HepG2 (cell line): Measurements from ENCODE around the gene UPF3A. TPM values are rescaled to one million over a fixed set of nuclear protein-coding genes. Genes with fewer than 3 reads are reported as not detected.
A peak's percentile ranks its signal among the peaks of the same experiment; 100 is the strongest.

Source experiments
- EED ChIP-seq: sonication (generic); formaldehyde crosslinking; IDR thresholded peaks from 2 replicates; pipeline ENCODE4 v1.5.0; 2020; ENCODE audit warnings: mild to moderate bottlenecking, missing genetic modification reagents
- HNF4A ChIP-seq: sonication (generic); formaldehyde crosslinking; IDR thresholded peaks from 2 replicates; pipeline ENCODE4 v1.4.0; 2020; ENCODE audit warnings: missing genetic modification reagents
- RAD21 ChIP-seq: fragments of 450-650 bp; formaldehyde crosslinking; IDR thresholded peaks from 2 replicates; pipeline ENCODE4 v1.5.0; 2020; ENCODE audit warnings: mild to moderate bottlenecking
- STAT5B ChIP-seq: sonication (generic); formaldehyde crosslinking; IDR thresholded peaks from 2 replicates; pipeline ENCODE4 v1.4.0; 2020; ENCODE audit warnings: missing genetic modification reagents
- ZBTB10 ChIP-seq: sonication (generic); formaldehyde crosslinking; IDR thresholded peaks from 2 replicates; pipeline ENCODE4 v1.4.0; 2020; ENCODE audit warnings: missing genetic modification reagents, borderline replicate concordance
- ZBTB42 ChIP-seq: sonication (generic); formaldehyde crosslinking; IDR thresholded peaks from 2 replicates; pipeline ENCODE4 v1.5.0; 2020; ENCODE audit warnings: mild to moderate bottlenecking, missing genetic modification reagents
- ZFP91 ChIP-seq: sonication (generic); formaldehyde crosslinking; IDR thresholded peaks from 2 replicates; pipeline ENCODE4 v1.9.0; 2022; ENCODE audit warnings: missing genetic modification reagents, mild to moderate bottlenecking, borderline replicate concordance
- ZNF276 ChIP-seq: sonication (generic); formaldehyde crosslinking; IDR thresholded peaks from 2 replicates; pipeline ENCODE4 v1.4.0; 2020; ENCODE audit warnings: mild to moderate bottlenecking, low read depth, missing genetic modification reagents
- ZNF747 ChIP-seq: sonication (generic); formaldehyde crosslinking; IDR thresholded peaks from 2 replicates; pipeline ENCODE4 v1.8.1; 2023; ENCODE audit warnings: missing genetic modification reagents, mild to moderate bottlenecking, borderline replicate concordance
- ZSCAN25 ChIP-seq: sonication (generic); formaldehyde crosslinking; IDR thresholded peaks from 2 replicates; pipeline ENCODE4 v1.8.0; 2022; ENCODE audit warnings: mild to moderate bottlenecking, missing genetic modification reagents
- polyA plus RNA-seq, 8 experiments: library from polyadenylated mRNA; depleted of rRNA in 3 of 8; stranded (reverse) in 7 of 8; unstranded in 1 of 8; fragments of >200 nt; fragmentation: Illumina TruSeq in 4 of 8; extraction: Trizol in 4 of 8; gene quantifications; 2 replicates each; pipeline versions ENCODE4 v1.2.1 to v1.2.3, GENCODE V29; 2011 to 2016; ENCODE audit warnings: low read depth in 4 of 8, missing spikeins in 1 of 8, mixed read lengths in 1 of 8; ENCODE audit not compliant: insufficient read depth in 1 of 8
- total RNA-seq, 5 experiments: library from RNA; depleted of rRNA; stranded (reverse); fragments of >200 nt; fragmentation: Illumina TruSeq; extraction: Trizol; gene quantifications; 2 replicates each; pipeline ENCODE4 v1.2.3, GENCODE V29; 2016; ENCODE audit warnings: low read depth in 1 of 5
- TF ChIP-seq, protein P1 (sequence below): IDR thresholded peaks from 2 replicates; pipeline ENCODE4 v1.6.1; 2016; ENCODE audit warnings: low read depth, control low read depth
- TF ChIP-seq, protein P2 (sequence below): sonication (generic); formaldehyde crosslinking; IDR thresholded peaks from 2 replicates; pipeline ENCODE4 v1.5.0; 2020; ENCODE audit warnings: missing genetic modification reagents
- TF ChIP-seq, protein P3 (sequence below): sonication (generic); formaldehyde crosslinking; IDR thresholded peaks from 2 replicates; pipeline ENCODE4 v1.8.1; 2022; ENCODE audit warnings: low read depth, mild to moderate bottlenecking, missing genetic modification reagents
- TF ChIP-seq, protein P4 (sequence below): sonication (generic); formaldehyde crosslinking; IDR thresholded peaks from 2 replicates; pipeline ENCODE4 v1.5.1; 2020; ENCODE audit warnings: missing genetic modification reagents, mild to moderate bottlenecking, borderline replicate concordance

The UPF3A gene
- total and polyA plus RNA-seq, 2 of the 13 experiments (the other 11 are each of a cell fraction or from before 2014, with no cell fraction given) = 60.2 to 63.8 TPM

GRCh38 chr13:114234645-114235421 is 46.6 kb upstream of the UPF3A start, which contains the start of gene CDC16 (continued):
- TF ChIP-seq, protein P1, sequence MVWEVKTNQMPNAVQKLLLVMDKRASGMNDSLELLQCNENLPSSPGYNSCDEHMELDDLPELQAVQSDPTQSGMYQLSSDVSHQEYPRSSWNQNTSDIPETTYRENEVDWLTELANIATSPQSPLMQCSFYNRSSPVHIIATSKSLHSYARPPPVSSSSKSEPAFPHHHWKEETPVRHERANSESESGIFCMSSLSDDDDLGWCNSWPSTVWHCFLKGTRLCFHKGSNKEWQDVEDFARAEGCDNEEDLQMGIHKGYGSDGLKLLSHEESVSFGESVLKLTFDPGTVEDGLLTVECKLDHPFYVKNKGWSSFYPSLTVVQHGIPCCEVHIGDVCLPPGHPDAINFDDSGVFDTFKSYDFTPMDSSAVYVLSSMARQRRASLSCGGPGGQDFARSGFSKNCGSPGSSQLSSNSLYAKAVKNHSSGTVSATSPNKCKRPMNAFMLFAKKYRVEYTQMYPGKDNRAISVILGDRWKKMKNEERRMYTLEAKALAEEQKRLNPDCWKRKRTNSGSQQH (CRISPR knock-in tag) = peak; percentile 57; the same call in 1 of the 2 replicates
- TF ChIP-seq EED (CRISPR knock-in tag) = peak; percentile 64; the same call in 1 of the 2 replicates
- TF ChIP-seq STAT5B = peak; percentile 67; the same call in 1 of the 2 replicates
- TF ChIP-seq ZNF276 (CRISPR knock-in tag) = no peak
- TF ChIP-seq ZBTB42 (CRISPR knock-in tag) = peak; percentile 94
- TF ChIP-seq ZNF747 (CRISPR knock-in tag) = peak; percentile 73; the same call in 1 of the 2 replicates
- TF ChIP-seq ZBTB10 = peak; percentile 58; the same call in 1 of the 2 replicates
- peak; percentile 45; the same call in 1 of the 2 replicates for TF ChIP-seq RAD21 (CRISPR knock-in tag)
- peak; percentile 67; the same call in 1 of the 2 replicates for TF ChIP-seq ZFP91 (CRISPR knock-in tag)
- TF ChIP-seq, protein P2, sequence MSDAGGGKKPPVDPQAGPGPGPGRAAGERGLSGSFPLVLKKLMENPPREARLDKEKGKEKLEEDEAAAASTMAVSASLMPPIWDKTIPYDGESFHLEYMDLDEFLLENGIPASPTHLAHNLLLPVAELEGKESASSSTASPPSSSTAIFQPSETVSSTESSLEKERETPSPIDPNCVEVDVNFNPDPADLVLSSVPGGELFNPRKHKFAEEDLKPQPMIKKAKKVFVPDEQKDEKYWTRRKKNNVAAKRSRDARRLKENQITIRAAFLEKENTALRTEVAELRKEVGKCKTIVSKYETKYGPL (CRISPR knock-in tag) = peak; percentile 42; the same call in 1 of the 2 replicates
- TF ChIP-seq HNF4A = no peak
- TF ChIP-seq ZSCAN25 = peak; percentile 72; the same call in 1 of the 2 replicates
- TF ChIP-seq, protein P3, sequence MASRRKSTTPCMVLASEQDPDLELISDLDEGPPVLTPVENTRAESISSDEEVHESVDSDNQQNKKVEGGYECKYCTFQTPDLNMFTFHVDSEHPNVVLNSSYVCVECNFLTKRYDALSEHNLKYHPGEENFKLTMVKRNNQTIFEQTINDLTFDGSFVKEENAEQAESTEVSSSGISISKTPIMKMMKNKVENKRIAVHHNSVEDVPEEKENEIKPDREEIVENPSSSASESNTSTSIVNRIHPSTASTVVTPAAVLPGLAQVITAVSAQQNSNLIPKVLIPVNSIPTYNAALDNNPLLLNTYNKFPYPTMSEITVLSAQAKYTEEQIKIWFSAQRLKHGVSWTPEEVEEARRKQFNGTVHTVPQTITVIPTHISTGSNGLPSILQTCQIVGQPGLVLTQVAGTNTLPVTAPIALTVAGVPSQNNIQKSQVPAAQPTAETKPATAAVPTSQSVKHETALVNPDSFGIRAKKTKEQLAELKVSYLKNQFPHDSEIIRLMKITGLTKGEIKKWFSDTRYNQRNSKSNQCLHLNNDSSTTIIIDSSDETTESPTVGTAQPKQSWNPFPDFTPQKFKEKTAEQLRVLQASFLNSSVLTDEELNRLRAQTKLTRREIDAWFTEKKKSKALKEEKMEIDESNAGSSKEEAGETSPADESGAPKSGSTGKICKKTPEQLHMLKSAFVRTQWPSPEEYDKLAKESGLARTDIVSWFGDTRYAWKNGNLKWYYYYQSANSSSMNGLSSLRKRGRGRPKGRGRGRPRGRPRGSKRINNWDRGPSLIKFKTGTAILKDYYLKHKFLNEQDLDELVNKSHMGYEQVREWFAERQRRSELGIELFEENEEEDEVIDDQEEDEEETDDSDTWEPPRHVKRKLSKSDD (CRISPR knock-in tag) = peak; percentile 78; the same call in 1 of the 2 replicates
- TF ChIP-seq, protein P4, sequence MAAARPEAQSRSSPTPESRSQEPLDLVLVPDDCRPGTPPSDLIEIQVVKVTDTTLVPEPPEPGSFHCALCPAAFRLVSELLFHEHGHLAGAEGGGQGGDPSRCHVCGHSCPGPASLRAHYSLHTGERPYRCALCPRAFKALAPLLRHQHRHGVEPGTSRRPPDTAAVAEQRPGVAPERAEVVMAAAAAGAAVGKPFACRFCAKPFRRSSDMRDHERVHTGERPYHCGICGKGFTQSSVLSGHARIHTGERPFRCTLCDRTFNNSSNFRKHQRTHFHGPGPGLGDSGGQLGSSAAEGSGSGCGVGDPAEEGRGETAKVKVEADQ (CRISPR knock-in tag) = peak; percentile 37; the same call in 1 of the 2 replicates
